ENCODE results near the gene FAM13A.
"Not testable (repeated sequence)": the region's sequence is repeated elsewhere in the genome, so short reads cannot be mapped to it uniquely, and the experiment has no call there.

The FAM13A gene

GRCh38 chr4:89056953-89057398 is at the start of gene FAM13A:
Gene FAM13A, minus strand, starts transcription at chr4:89057185. Its CDS starts 221 bp downstream, at chr4:89056964.
- peak; percentile 55 for DNase-seq

DNA sequence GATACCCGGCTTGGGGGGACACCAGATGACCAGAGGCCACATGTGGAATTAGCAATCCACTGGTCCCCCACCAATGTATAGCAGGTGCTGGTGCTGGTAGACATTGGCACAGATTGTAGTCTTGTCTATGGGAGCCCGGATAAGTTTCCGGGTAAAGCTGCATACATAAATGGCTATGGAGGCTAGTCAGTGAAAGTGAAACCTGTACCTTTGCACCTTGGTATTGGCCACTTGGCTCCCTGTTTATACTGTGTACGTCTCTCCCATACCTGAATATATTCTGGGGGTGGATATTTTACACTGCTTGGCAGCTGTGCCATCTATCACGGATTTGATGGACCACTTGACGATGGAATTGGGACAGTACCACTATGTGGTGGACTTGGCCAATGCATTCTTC is 48.7 kb upstream of the FAM13A start:
- no peak for DNase-seq

DNA sequence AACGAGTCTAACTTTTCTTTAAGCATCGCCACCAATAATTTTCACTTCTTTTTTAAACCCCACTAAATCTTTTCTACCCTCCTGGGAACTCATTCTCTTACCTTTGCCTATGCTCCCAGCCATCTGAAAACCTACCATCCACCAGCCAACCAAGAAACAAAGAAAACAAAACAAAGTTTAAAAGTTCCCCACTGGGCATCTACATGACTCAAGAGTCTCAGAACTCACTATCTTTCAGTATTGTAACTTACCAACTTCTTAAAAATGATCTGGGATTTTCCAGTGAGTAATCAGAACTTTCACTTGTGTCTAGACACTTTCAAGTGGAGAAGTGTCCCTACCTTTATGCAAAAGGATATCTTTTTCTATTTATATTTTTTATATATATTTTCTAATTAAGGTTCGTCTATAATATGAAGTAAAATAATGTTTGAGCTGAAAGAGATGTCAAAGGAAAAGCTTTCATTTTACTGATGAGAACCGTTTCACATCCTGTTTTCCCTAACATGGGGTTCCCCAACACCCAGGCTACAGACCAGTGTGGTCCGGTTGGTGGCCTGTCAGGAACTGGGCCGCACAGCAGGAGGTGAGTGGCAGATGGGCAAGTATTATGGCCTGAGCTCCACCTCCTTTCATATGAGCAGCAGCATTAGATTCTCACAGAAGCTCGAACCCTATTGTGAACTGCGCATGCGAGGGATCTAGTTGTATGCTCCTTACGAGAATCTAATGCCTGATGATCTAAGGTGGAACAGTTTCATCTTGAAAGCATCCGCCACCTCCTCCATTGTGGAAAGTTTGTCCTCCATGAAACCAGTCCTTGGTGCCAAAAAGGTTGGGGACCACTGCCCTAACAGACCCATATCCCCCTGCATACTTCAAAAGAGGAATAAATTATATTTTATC is 44.5 kb upstream of the FAM13A start:
- no peak for DNase-seq

GRCh38 chr4:89100853-89101252 is 43.9 kb upstream of the FAM13A start:
- DNase-seq = no peak

GRCh38 chr4:89099471-89099870 is 42.5 kb upstream of the FAM13A start:
- DNase-seq = no peak

GRCh38 chr4:89099034-89099433 is 42.0 kb upstream of the FAM13A start:
- no peak for DNase-seq

GRCh38 chr4:89078300-89078699 is 21.3 kb upstream of the FAM13A start:
- DNase-seq = no peak

DNA sequence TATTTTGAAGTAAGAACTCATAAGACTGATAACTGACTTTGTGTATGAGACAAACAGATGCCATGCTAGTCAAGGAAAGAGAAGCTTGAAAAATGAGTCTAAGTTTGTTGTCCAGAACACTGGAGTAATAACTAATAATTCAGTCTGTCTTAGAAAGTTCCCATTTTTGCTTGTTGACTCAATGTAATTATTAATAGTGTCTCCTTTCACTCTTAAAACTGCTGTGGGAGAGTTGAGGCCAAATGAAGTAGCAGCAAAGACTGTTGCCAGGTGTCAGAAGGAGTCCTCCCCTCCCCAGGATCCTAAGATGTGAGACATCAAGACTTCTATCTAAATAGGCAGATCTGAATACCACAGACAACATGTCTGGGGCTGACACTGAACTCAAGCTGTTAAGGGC is 20.8 kb upstream of the FAM13A start:
- no peak for DNase-seq

- DNase-seq = no peak
Measured at GRCh38 chr4:89072921-89073320, 15.9 kb upstream of the FAM13A start.

- DNase-seq = no peak
Measured at GRCh38 chr4:89071311-89071710, 14.3 kb upstream of the FAM13A start.

GRCh38 chr4:89070041-89070440 is 13.1 kb upstream of the FAM13A start:
- no peak for DNase-seq

- no peak for DNase-seq
Measured at GRCh38 chr4:89069481-89069880, 12.5 kb upstream of the FAM13A start.

- DNase-seq = no peak
Measured at GRCh38 chr4:89067417-89067816, 10.4 kb upstream of the FAM13A start.

- DNase-seq = no peak
Measured at GRCh38 chr4:89064848-89065247, 7.9 kb upstream of the FAM13A start.

DNA sequence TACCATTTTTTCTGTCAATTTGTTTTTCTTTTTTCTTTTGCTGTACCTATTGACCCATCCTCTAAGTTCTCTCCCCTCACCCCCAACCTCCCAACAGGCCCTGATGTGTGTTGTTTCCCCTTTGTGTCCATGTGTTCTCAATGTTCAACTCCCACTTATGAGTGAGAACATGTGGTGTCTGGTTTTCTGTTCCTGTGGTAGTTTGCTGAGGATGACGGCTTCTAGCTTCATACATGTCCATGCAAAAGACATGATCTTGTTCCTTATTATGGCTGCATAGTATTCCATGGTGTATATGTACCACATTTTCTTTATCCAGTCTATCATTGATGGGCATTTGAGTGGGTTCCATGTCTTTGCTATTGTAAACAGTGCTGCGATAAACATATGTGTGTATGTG is 859 bp upstream of the FAM13A start:
- DNase-seq = not testable (repeated sequence)

- peak; percentile 55 for DNase-seq
Measured at GRCh38 chr4:89056292-89056952, 563 bp downstream of the FAM13A start.

GRCh38 chr4:89055157-89056080 is 1.6 kb downstream of the FAM13A start:
- no peak for DNase-seq

DNA sequence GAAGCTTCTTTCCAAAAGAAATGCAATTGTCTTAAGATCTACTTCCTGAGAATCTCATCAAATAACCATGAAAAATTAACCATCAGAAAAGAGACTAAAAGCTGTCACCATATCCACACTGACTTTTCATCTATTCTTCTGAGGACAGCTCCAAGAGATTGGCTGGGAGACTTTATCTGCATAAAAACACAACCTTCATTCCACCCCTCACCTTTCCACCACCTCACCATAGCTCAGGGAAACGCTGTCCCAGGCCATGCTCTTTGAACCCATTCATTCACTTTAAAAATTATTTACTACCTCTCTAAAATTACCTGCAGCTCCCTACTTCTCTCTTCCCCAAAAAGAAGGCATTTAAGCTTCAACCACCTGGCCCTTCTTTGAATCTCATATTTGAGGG is 2.4 kb downstream of the FAM13A start:
- DNase-seq = no peak

DNA sequence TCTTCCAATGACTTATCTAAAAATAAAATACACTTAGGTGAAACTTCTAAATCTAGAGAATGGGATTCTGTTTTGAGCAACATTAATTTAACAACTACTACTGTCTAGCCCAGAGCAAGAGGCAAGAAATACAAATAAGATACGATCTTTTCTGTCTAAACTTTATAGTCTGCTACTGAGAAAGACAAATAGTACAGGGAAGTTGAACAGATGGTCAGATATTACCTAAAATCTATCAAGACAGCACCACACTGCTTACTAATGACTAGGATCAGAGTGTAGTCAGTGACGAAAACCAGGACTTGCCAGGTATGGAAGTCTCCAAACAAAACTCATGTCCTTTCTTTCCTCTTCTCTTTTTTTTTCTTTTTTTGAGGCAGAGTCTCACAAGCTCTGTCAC is 7.1 kb downstream of the FAM13A start:
- no peak for DNase-seq

- DNase-seq = no peak
Measured at GRCh38 chr4:89048906-89049601, 7.9 kb downstream of the FAM13A start.

DNA sequence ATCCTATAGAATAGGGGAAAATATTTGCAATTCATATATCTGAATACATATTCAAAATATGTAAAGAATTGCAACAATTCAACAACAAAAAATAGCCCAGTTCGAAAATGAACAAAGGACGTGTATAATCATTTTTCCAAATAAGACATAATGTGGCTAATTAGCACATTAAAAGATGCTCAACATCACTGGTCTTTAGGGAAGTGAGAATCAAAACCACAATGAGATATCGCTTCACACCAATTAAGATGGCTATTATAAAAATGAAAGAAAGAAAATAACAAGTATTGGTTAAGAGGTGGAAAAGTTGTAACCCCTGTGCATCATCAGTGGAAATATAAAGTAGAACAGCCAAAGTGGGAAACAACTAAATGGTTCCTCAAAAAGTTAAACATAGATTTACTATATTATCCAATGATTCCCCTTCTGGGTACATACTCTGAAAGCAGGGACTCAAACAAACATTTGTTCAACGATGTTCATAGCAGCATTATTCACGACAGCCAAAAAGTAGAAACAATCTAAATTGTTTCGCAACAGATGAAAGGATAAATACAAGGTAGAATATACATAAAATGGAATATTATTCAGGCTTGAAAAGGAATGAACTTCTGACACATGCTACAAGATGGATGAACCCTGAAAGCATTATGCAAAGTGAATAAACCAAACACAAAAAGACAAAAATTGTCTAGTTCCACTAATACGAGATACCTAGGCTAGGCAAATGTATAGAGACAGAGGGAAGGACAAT is 12.7 kb downstream of the FAM13A start:
- DNase-seq = no peak

GRCh38 chr4:89042055-89042454 is 14.9 kb downstream of the FAM13A start:
- no peak for DNase-seq
